Tibial nerve (tissue), 4 donors: ENCODE measurements around the gene DUOX2. TPM values are rescaled to one million over a fixed set of nuclear protein-coding genes. Genes with fewer than 3 reads are reported as not detected.

Experiments
- DNase-seq, 2 donors: peaks; one replicate each; pipeline ENCODE4 v3.0.0-alpha.2; 2019; ENCODE audit warnings: low spot score in 2 of 2
- H3K27ac ChIP-seq, 4 donors: fragments of 200-600 bp; sonication (generic) in 3 of 4; one replicate each; pipeline ENCODE4 v1.5.1; 2017 to 2019; ENCODE audit warnings: mild to moderate bottlenecking in 1 of 4
- H3K27me3 ChIP-seq, 2 donors: fragments of 200-600 bp; sonication (generic) in 1 of 2; one replicate each; pipeline versions ENCODE4 v1.5.1 to v1.6.0; 2017 to 2019
- H3K36me3 ChIP-seq, 3 donors: fragments of 200-600 bp; sonication (generic); one replicate each; pipeline ENCODE4 v1.5.1; 2018 to 2019
- H3K4me1 ChIP-seq, 4 donors: fragments of 200-600 bp; sonication (generic) in 3 of 4; one replicate each; pipeline ENCODE4 v1.5.1; 2017 to 2019
- H3K4me3 ChIP-seq, 4 donors: fragments of 200-600 bp; sonication (generic) in 3 of 4; one replicate each; pipeline ENCODE4 v1.5.1; 2017 to 2019; ENCODE audit warnings: mild to moderate bottlenecking in 1 of 4, moderate library complexity in 1 of 4
- H3K9me3 ChIP-seq, 4 donors: fragments of 200-600 bp; sonication (generic) in 3 of 4; one replicate each; pipeline ENCODE4 v1.5.1; 2017 to 2019
- EP300 ChIP-seq, 2 donors: sonication (generic); formaldehyde crosslinking; IDR thresholded peaks; one replicate each; pipeline ENCODE4 v1.6.1; 2017; ENCODE audit warnings: antibody characterized with exemption in 2 of 2, mild to moderate bottlenecking in 1 of 2
- POLR2A ChIP-seq, 2 donors: fragments of 450-650 bp; IDR thresholded peaks; one replicate each; pipeline ENCODE4 v1.6.1; 2017; ENCODE audit warnings: antibody characterized with exemption in 2 of 2, mild to moderate bottlenecking in 2 of 2, moderate library complexity in 2 of 2
- WGBS, 2 donors: methylation state at CpG; one replicate each; pipeline ENCODE4 v1.1.5; 2018; 5-methylcytosine and 5-hydroxymethylcytosine counted together
- total RNA-seq, 4 donors: library from RNA; depleted of rRNA; stranded (reverse); fragments of >200 nt; gene quantifications; one replicate each; pipeline ENCODE4 v1.1.0, GENCODE V29; 2016
- TF ChIP-seq, protein P1 (sequence below), 5 experiments: fragments of 200-600 bp in 3 of 5; fragments of 450-650 bp in 2 of 5; sonication (generic) in 3 of 5; IDR thresholded peaks; one replicate each; pipeline ENCODE4 v1.5.1; 2016 to 2019; ENCODE audit warnings: antibody characterized with exemption in 5 of 5, mild to moderate bottlenecking in 3 of 5, moderate library complexity in 2 of 5

DUOX2 gene
- total RNA-seq, 4 donors from 2014 or later = 0.22 to 1.9 (median 0.84) TPM

DNA sequence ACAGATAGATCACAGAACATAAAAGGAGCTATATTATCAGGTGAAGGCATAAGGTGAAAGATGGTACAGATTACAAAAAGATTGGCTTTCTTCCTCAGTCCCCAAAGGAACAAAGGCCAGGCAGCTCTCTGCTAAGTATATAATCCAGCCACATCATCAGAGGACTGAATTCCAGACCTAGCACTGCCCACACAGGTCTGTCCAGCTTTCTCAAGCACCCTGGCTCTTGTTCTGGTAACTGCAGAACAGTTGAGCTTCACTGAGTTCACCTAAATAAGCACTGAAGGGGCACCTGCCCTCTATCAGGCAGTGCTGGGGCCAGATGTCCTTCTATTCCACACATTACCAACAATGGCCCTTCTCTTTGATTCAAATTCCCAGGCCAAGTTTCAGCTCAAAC is 9.4 kb upstream of the DUOX2 start:
- no peak for TF ChIP-seq EP300 (IDR thresholded peaks at IDR 0.05)
- TF ChIP-seq, protein P1, sequence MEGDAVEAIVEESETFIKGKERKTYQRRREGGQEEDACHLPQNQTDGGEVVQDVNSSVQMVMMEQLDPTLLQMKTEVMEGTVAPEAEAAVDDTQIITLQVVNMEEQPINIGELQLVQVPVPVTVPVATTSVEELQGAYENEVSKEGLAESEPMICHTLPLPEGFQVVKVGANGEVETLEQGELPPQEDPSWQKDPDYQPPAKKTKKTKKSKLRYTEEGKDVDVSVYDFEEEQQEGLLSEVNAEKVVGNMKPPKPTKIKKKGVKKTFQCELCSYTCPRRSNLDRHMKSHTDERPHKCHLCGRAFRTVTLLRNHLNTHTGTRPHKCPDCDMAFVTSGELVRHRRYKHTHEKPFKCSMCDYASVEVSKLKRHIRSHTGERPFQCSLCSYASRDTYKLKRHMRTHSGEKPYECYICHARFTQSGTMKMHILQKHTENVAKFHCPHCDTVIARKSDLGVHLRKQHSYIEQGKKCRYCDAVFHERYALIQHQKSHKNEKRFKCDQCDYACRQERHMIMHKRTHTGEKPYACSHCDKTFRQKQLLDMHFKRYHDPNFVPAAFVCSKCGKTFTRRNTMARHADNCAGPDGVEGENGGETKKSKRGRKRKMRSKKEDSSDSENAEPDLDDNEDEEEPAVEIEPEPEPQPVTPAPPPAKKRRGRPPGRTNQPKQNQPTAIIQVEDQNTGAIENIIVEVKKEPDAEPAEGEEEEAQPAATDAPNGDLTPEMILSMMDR (IDR thresholded peaks at IDR 0.05) = no peak
- no peak for TF ChIP-seq POLR2A (IDR thresholded peaks at IDR 0.05)
- peaks cover 0 to 64% of the 10 kb centered on the region in 2 donors for H3K27me3 ChIP-seq

DNA sequence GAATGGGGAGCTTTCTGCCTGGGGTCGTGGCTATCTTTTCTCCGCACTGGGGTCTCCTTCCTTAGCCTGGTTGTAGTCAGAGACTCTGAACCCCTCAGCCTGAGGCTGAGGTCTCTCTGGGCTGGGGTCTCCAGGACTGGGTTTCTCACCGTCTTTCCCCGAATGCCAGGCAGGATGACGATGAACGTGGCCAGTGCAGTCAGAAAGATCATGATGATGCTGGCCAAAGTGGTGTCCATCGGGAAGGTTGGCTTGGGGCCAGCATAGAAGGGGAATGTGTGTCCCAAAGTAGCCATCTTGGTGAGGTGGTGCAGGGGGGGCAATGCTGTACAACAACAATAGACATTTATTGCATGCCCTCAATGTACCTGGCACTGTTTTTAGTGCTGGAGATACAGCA is 8.7 kb upstream of the DUOX2 start:
- H3K9me3 ChIP-seq = no peaks in the 10 kb centered on the region
- H3K36me3 ChIP-seq = no peaks in the 10 kb centered on the region
- DNase-seq = no peak
- peaks cover 0 to 6% (median under 1%) of the 10 kb centered on the region in 4 donors for H3K4me1 ChIP-seq
- peaks cover 0 to 60% of the 10 kb centered on the region in 2 donors for H3K27me3 ChIP-seq
- no peak overlapping the region for H3K4me3 ChIP-seq
- WGBS, 2 donors = 78 to 91% methylated on average over 7 of the region's 7 CpGs
- H3K27ac ChIP-seq = no peak overlapping the region
- TF ChIP-seq EP300 (IDR thresholded peaks at IDR 0.05) (no peak), POLR2A (IDR thresholded peaks at IDR 0.05) (no peak)
- TF ChIP-seq, protein P1 (IDR thresholded peaks at IDR 0.05) = no peak

More for the DNA sequence above, 9.4 kb upstream of the DUOX2 start:
- H3K9me3 ChIP-seq = no peaks in the 10 kb centered on the region
- H3K27ac ChIP-seq = no peak overlapping the region
- DNase-seq = no peak
- no peaks in the 10 kb centered on the region for H3K4me1 ChIP-seq
- H3K36me3 ChIP-seq = no peaks in the 10 kb centered on the region
- no peak overlapping the region for H3K4me3 ChIP-seq

DNA sequence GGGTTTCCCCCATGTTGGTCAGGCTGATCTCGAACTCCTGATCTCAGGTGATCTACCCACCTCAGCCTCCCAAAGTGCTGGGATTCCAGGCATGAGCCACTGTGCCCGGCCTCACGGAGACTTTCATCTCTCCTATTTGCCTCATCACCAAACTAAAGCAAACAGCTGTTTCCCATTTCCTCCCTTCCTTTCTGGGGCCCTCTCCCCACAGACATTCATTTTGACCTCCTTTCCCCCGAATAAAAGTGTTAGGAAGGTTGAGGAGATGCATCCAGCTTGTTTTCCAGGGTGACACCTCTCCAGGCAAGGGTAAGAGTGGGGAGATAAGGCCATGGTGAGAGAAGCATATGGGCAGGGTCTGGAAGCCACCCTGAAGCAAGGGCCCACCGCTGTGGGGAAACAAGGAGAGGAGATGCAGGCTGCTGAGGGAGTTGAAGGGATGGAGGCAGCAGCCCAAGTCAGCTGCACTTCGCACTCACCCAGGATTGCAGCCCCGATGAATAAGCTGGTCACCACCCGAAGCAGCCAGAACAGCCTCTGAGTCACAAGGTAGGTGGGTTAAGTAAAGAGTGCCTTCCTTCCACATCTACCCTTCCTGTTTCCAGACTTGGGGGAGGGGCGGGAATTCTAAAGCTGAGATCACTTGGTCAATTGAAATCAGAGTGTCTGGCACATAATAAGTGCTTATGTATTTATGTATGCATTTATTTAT is 7.9 kb upstream of the DUOX2 start:
- Histone ChIP-seq H3K4me1 (peaks cover 0 to 14% (median 5%) of the 10 kb centered on the region in 4 donors), H3K27me3 (peaks cover 6 to 68% of the 10 kb centered on the region in 2 donors), H3K27ac (no peak overlapping the region), H3K36me3 (no peaks in the 10 kb centered on the region), H3K9me3 (no peaks in the 10 kb centered on the region), H3K4me3 (no peak overlapping the region)
- no peak for DNase-seq
- TF ChIP-seq POLR2A (IDR thresholded peaks at IDR 0.05) = no peak
- no peak for TF ChIP-seq EP300 (IDR thresholded peaks at IDR 0.05)
- TF ChIP-seq, protein P1 (IDR thresholded peaks at IDR 0.05) = no peak
- 54 to 61% methylated on average over 9 of the region's 9 CpGs for WGBS, 2 donors

DNA sequence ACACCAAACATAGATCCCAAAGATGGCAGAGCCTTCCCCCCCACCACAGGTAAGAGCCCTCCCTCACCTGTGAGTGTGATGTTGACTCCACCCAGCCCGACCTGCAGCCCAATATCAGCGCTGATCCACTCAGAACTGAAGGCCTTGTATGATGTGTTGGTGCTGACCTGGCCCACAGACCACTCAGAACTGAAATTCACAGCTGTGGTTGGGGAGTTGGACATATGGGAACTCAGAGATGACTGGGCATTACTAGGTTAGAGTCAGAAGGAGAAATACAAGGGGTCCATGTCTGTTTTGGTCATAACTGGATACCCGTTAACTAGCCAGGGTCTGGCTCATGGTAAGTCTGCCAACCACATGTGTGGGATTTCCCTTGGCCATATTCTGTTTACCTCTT is 7.0 kb upstream of the DUOX2 start:
- H3K36me3 ChIP-seq = no peaks in the 10 kb centered on the region

More for the DNA sequence above, 7.0 kb upstream of the DUOX2 start:
- TF ChIP-seq EP300 (IDR thresholded peaks at IDR 0.05) (no peak), POLR2A (IDR thresholded peaks at IDR 0.05) (no peak)
- TF ChIP-seq, protein P1 (IDR thresholded peaks at IDR 0.05) = no peak
- Histone ChIP-seq H3K27ac (no peak overlapping the region), H3K27me3 (peaks cover 6 to 70% of the 10 kb centered on the region in 2 donors), H3K4me3 (no peak overlapping the region), H3K9me3 (no peaks in the 10 kb centered on the region), H3K4me1 (peaks cover 0 to 23% (median 12%) of the 10 kb centered on the region in 4 donors)
- 92 to 97% methylated on average over 3 of the region's 3 CpGs for WGBS, 2 donors
- no peak for DNase-seq
